Stimulated activated CD4-positive, alpha-beta T cell treated with anti-CD3 and anti-CD28 coated beads, Interleukin-1b, Interleukin-23, amount 100 ng/mL, for 4 hours (primary cell): ENCODE data around the gene MRPL49.
A peak's percentile ranks its signal among the peaks of the same experiment; 100 is the strongest.
"Not testable (repeated sequence)": the region's sequence is repeated elsewhere in the genome, so short reads cannot be mapped to it uniquely, and the experiment has no call there.

ENCODE experiments used
- DNase-seq, 2 donors: peaks; one replicate each; pipeline ENCODE4 v3.0.0-alpha.2; 2020; ENCODE audit warnings: low read depth in 2 of 2

Gene MRPL49

GRCh38 chr11:65132988-65133700 lies 11.0 kb downstream of the MRPL49 start:
- DNase-seq: peak; percentile 34 to 52

GRCh38 chr11:65133724-65134123 lies 11.6 kb downstream of the MRPL49 start:
- no peak for DNase-seq

- peak; percentile 88 to 89 for DNase-seq
Observed at GRCh38 chr11:65134240-65134951, 12.3 kb downstream of the MRPL49 start, which contains the start of gene SYVN1. TSS of gene SYVN1 (minus strand) at chr11:65134519. CDS start at chr11:65133601, 918 bp downstream.

- peak; percentile 58 to 74 for DNase-seq
Observed at GRCh38 chr11:65134952-65135632, 13.0 kb downstream of the MRPL49 start.

GRCh38 chr11:65135633-65136145 lies 13.6 kb downstream of the MRPL49 start:
- DNase-seq: no peak

GRCh38 chr11:65136515-65137096 lies 14.5 kb downstream of the MRPL49 start:
- no peak for DNase-seq

- DNase-seq: no peak
Observed at GRCh38 chr11:65141896-65142494, 19.9 kb downstream of the MRPL49 start.

GRCh38 chr11:65147352-65148075 lies 25.4 kb downstream of the MRPL49 start:
- no peak for DNase-seq

- no peak for DNase-seq
Observed at GRCh38 chr11:65148657-65149056, 26.5 kb downstream of the MRPL49 start.

GRCh38 chr11:65150131-65150508 lies 28.0 kb downstream of the MRPL49 start:
- DNase-seq: not testable (repeated sequence)

GRCh38 chr11:65150509-65151299 lies 28.6 kb downstream of the MRPL49 start:
- DNase-seq: no peak

GRCh38 chr11:65151331-65151899 lies 29.3 kb downstream of the MRPL49 start:
- no peak for DNase-seq

- no peak for DNase-seq
Observed at GRCh38 chr11:65152122-65152521, 30.0 kb downstream of the MRPL49 start.

GRCh38 chr11:65156256-65156655 lies 34.1 kb downstream of the MRPL49 start:
- no peak for DNase-seq

GRCh38 chr11:65156926-65157325 lies 34.8 kb downstream of the MRPL49 start:
- no peak for DNase-seq

GRCh38 chr11:65157336-65157735 lies 35.2 kb downstream of the MRPL49 start:
- DNase-seq: no peak

GRCh38 chr11:65159012-65159411 lies 36.9 kb downstream of the MRPL49 start:
- no peak for DNase-seq

GRCh38 chr11:65160643-65161042 lies 38.5 kb downstream of the MRPL49 start:
- DNase-seq: no peak

GRCh38 chr11:65163684-65164083 lies 41.6 kb downstream of the MRPL49 start:
- DNase-seq: no peak
